ENCODE measurements around the gene SEZ6L.

SEZ6L gene

DNA sequence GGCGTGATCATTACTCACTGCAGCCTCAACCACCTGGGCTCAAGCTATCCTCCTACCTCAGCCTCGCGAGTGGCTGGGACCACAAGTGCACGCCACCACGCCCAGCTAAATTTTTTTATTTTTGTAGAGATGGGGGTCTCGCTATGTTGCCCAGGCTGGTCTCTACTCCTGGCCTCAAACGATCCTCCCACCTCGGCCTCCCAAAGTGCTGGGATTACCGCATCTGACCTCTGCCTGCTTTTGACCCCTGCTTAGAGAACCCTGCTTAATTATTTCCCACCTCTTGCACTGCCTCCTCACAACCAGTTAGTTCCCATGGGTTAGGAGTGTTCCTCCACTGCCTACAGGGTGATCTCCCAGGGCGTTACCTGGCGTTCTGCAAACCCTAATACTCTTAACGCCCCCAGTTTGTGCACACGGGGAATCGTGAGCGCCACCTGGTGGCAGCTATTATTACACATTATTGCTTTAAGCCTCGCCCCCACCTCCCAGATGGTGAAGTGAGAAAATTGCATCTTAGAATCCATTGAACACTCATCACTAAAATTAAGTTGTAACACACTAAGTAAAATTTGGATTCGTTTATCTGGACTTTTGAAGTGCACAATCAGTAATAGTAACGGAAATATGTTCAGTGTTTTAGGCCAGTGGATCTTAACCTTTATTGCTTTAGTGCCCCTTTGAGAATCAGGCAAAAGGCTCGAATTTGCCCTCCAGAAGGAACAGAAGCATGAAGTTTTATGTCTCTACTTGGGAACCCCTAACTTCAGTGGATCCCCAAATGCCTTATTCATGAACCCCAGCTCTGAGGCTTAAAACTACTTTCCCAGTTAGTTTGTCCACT lies 198.4 kb downstream of the SEZ6L start:
- H3K27ac ChIP-seq, result no peak overlapping the region
- no peak for DNase-seq (ENCODE audit: low read depth, low spot score)

DNA sequence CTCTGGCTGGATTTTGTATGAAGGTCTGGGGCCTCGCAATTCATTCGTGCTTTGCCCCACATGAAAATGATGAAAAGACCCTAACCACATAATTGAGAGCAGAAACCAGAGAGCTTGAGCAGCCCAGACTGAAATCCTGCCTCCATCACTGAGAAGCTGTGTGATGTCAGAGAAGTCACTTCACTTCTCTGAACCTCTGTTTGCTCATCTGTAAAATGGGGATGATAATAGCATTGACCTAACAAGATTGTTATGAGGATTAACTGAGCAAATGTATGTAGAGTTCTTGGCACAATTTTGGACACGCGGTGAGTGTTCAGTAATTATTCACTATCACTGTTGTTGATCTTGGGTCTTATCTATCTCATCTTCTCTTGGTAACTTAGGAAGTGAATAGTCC lies 203.6 kb downstream of the SEZ6L start:
- no peak overlapping the region for H3K27ac ChIP-seq
- no peak for DNase-seq (ENCODE audit: low read depth, low spot score)

GRCh38 chr22:26374391-26375026 lies 205.2 kb downstream of the SEZ6L start:
- no peak overlapping the region for H3K27ac ChIP-seq
- no peak for DNase-seq (ENCODE audit: low read depth, low spot score)

- no peak for DNase-seq (ENCODE audit: low read depth, low spot score)
- H3K27ac ChIP-seq, result no peak overlapping the region
Measured at GRCh38 chr22:26377170-26377830, 208.0 kb downstream of the SEZ6L start.

GRCh38 chr22:26380072-26380830 lies 211.0 kb downstream of the SEZ6L start:
- DNase-seq (ENCODE audit: low read depth, low spot score), result no peak
- H3K27ac ChIP-seq, result no peak overlapping the region

- H3K27ac ChIP-seq, result no peak overlapping the region
- no peak for DNase-seq (ENCODE audit: low read depth, low spot score)
Measured at GRCh38 chr22:26382782-26383181, 213.5 kb downstream of the SEZ6L start.

DNA sequence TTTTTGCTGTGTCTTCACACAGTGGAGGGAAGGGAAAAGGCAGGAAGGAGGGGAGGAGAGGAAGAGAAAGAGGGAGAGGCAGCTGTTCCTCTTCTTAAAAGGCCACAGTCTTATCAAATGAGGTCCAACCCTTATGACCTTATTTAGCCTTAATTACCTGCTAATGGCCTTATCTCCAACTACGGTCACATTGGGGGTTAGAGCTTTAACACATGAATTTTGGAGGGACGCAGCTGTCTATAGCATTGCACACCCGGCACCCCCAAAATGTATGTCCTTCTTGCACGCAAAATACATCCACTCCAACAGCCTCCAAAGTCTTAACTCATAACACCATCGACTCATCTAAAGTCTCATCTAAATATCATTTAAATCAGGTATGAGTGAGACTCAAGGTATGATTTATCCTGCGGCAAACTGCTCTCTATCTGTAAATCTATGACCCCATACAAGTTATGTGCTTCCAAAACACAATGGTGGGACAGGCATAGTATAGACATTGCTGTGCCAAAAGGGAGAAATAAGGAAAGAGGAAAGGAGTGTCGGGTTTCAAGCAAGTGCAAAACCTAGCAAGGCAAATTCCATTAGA lies 214.8 kb downstream of the SEZ6L start:
- DNase-seq (ENCODE audit: low read depth, low spot score), result no peak
- no peak overlapping the region for H3K27ac ChIP-seq

GRCh38 chr22:26385164-26385563 lies 215.9 kb downstream of the SEZ6L start:
- H3K27ac ChIP-seq, result no peak overlapping the region
- DNase-seq (ENCODE audit: low read depth, low spot score), result no peak

- H3K27ac ChIP-seq, result no peak overlapping the region
- DNase-seq (ENCODE audit: low read depth, low spot score), result no peak
Measured at GRCh38 chr22:26389125-26389524, 219.9 kb downstream of the SEZ6L start.

- H3K27ac ChIP-seq, result no peak overlapping the region
- no peak for DNase-seq (ENCODE audit: low read depth, low spot score)
Measured at GRCh38 chr22:26391091-26391490, 221.8 kb downstream of the SEZ6L start.

DNA sequence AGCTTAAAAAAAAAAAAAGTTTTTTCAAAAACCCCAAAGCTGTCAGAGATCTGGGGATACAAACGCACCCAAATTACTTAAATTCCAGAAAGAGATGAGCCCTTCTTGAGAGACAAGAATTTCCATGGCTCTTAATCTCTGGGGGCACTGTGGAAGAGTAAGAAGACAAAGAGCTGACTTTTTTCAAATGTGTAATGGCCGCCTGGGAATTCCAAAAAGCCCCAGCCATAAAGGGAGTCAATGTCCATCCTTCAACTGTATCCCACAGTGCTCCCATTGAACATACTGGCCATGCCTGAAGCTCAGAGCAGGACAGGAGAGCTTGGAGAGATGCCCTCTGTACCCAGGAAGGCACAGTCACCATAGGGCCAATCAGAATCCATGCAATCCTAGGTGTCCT lies 222.4 kb downstream of the SEZ6L start:
- H3K27ac ChIP-seq, result no peak overlapping the region
- DNase-seq (ENCODE audit: low read depth, low spot score), result no peak

DNA sequence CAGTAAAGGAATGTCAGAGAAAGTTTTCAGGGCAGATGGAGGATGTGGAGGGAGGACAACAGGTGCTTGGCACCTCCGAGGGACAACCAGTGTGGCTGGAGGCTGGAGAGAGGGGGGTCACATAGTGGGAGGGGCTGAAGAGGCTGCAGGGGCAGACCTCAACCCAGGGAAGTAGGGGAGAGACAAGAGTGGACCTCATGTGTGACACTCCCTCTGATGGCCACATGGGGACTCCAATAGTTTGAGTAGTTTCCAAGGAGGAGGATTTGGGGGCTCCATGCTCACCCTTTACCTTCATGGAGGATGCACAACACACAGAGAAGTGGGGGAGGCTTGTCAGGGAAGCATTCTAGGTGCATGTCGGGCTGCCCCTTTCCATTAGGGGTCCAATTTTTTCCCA lies 224.7 kb downstream of the SEZ6L start:
- DNase-seq (ENCODE audit: low read depth, low spot score), result no peak
- H3K27ac ChIP-seq, result no peak overlapping the region

DNA sequence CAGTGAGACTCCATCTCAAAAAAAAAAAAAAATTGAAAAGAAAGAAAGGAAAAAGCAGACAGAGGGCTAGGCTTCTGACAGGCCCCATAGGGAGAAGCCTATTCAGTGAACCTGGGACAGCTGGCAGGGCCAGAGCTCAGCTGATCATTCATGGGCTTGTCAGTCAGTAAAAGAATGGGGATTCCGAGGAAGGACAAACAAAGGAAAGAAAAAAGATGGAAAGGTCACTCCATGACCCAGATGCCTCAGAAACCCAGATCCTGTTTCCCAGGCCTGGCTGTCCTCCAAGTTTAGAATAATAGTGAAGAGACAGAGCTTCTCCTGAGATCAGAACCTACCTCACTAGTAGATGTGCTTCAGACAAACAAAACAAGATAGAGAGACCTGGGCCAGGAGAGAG lies 225.5 kb downstream of the SEZ6L start:
- no peak for DNase-seq (ENCODE audit: low read depth, low spot score)
- H3K27ac ChIP-seq, result no peak overlapping the region

DNA sequence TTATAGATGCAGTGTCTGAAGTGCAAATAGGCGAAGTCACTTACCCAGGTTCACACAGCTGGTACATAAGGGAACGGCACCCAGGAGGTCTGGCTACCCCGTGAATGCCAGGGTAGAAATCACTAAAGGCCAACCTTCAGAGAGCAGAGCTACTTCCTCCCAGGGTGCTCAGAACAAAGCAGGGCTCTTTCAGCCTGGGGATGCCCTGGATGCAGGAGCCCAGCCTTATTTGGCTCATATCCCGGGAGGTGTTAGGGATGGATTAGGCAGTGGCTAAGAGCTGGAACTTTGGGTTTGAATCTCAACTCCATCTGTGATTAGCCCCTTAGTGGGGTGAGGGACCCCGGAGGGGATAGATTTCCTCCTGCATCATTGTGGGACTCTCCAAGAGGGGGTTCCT lies 226.7 kb downstream of the SEZ6L start:
- DNase-seq (ENCODE audit: low read depth, low spot score), result no peak
- no peak overlapping the region for H3K27ac ChIP-seq

DNA sequence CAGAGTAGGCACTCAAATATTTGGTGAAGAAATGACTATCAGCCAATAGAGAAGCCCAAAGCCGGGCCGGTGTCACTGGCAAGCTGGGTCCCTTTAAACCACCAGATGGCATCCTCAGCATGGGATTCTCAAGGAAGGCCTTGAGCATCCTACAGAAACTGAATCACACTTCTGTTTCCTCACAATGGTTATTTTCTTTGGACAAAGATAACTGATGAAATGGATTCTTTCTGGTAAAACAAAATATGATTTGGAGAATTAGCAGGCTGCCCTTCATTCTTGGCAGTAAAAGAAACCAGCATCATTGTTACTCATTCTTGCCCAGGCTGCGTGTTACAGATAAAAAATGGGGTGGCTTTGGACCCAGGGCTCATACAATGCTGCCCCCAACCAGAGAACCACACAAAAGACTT lies 229.5 kb downstream of the SEZ6L start:
- H3K27ac ChIP-seq, result no peak overlapping the region
- DNase-seq (ENCODE audit: low read depth, low spot score), result peak; percentile 20

DNA sequence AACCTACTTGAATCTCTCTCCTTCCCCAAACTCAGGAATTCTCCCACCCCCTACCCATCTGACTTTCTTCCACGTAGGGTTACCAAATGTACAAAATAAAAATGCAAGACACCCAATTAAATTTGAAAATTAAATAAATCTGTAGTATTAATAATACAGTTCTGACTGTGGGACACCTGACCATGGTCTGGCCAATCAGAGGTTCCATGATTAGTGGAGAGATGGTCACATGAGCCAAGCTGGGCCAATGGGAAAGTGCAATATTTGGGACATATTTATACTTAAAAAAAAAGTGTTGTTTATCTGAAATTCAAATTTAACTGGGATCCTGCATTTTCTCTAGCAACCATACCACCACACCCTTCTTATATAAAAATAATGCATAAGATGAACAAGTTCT lies 230.0 kb downstream of the SEZ6L start:
- DNase-seq (ENCODE audit: low read depth, low spot score), result no peak
- no peak overlapping the region for H3K27ac ChIP-seq

GRCh38 chr22:26401726-26402125 lies 232.5 kb downstream of the SEZ6L start:
- no peak overlapping the region for H3K27ac ChIP-seq
- no peak for DNase-seq (ENCODE audit: low read depth, low spot score)

GRCh38 chr22:26404851-26405421 lies 235.7 kb downstream of the SEZ6L start:
- no peak for DNase-seq (ENCODE audit: low read depth, low spot score)
- H3K27ac ChIP-seq, result no peak overlapping the region

- no peak overlapping the region for H3K27ac ChIP-seq
- DNase-seq (ENCODE audit: low read depth, low spot score), result no peak
Measured at GRCh38 chr22:26406118-26406517, 236.9 kb downstream of the SEZ6L start.

All from epithelial cell of prostate (primary cell).